ENCODE results near the gene MTLN. TPM values are rescaled to one million over a fixed set of nuclear protein-coding genes. Genes with fewer than 3 reads are reported as not detected.
"Not testable (repeated sequence)": the region's sequence is repeated elsewhere in the genome, so short reads cannot be mapped to it uniquely, and the experiment has no call there.

Gene MTLN
- total RNA-seq, 2 experiments from 2014 or later: 8.7 to 9.8 TPM

GRCh38 chr2:110234514-110234913, 22.2 kb upstream of the MTLN start:
- H3K9me3 ChIP-seq (ENCODE audit: control insufficient read depth in 1 of 2, insufficient read depth in 1 of 2, low read length in 2 of 2); H3K4me3 ChIP-seq (ENCODE audit: low read length); ATAC-seq (ENCODE audit: poor library complexity): not testable (repeated sequence)

GRCh38 chr2:110229886-110230285, 17.5 kb upstream of the MTLN start:
- H3K27ac Mint-ChIP-seq; H3K4me3 Mint-ChIP-seq; H3K36me3 Mint-ChIP-seq (ENCODE audit: low read depth); CTCF ChIA-PET; H3K4me1 Mint-ChIP-seq (ENCODE audit: low read depth); DNase-seq; H3K9me3 ChIP-seq (ENCODE audit: control insufficient read depth in 1 of 2, insufficient read depth in 1 of 2, low read length in 2 of 2); H3K4me3 ChIP-seq (ENCODE audit: low read length); H3K9me3 Mint-ChIP-seq; H3K27ac ChIP-seq (ENCODE audit: low read depth in 1 of 2, low read length in 2 of 2); H3K27me3 ChIP-seq (ENCODE audit: control insufficient read depth in 1 of 2, insufficient read depth in 2 of 2, low read length in 2 of 2); ATAC-seq (ENCODE audit: poor library complexity); H3K4me1 ChIP-seq (ENCODE audit: insufficient read depth, low read length); POLR2A ChIA-PET; H3K36me3 ChIP-seq (ENCODE audit: insufficient read depth, low read length); intact Hi-C loops (cut with DNase I, micrococcal nuclease): not testable (repeated sequence)
- peaks cover 25% of the 10 kb centered on the region for H3K27me3 Mint-ChIP-seq

More at GRCh38 chr2:110234514-110234913, 22.2 kb upstream of the MTLN start:
- H3K27me3 ChIP-seq (ENCODE audit: control insufficient read depth in 1 of 2, insufficient read depth in 2 of 2, low read length in 2 of 2); DNase-seq; H3K4me3 Mint-ChIP-seq; H3K27ac Mint-ChIP-seq; intact Hi-C loops (cut with DNase I, micrococcal nuclease); H3K9me3 Mint-ChIP-seq; H3K27ac ChIP-seq (ENCODE audit: low read depth in 1 of 2, low read length in 2 of 2); H3K27me3 Mint-ChIP-seq; H3K4me1 ChIP-seq (ENCODE audit: insufficient read depth, low read length); H3K36me3 ChIP-seq (ENCODE audit: insufficient read depth, low read length); POLR2A ChIA-PET; CTCF ChIA-PET; H3K4me1 Mint-ChIP-seq (ENCODE audit: low read depth); H3K36me3 Mint-ChIP-seq (ENCODE audit: low read depth): not testable (repeated sequence)

DNA sequence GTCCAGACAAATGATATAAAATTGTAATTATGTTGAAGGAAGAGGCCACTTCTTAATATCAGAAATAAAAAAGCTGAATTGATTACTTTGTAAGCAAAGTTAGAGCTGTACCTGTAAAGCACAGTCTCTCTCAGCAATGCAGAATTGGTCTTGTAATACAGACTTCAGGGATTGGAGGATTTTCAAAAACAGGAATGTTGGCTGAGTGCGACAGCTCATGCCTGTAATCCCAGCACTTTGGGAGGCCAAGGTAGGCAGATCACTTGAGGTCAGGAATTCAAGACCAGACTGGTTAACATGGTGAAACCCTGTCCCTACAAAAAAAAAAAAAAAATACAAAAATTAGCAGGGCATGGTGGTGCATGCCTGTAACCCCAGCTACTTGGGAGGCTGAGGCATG, 10.3 kb upstream of the MTLN start:
- H3K9me3 Mint-ChIP-seq; CTCF ChIA-PET; ATAC-seq (ENCODE audit: poor library complexity); H3K27ac Mint-ChIP-seq; H3K4me1 Mint-ChIP-seq (ENCODE audit: low read depth); H3K36me3 Mint-ChIP-seq (ENCODE audit: low read depth); H3K36me3 ChIP-seq (ENCODE audit: insufficient read depth, low read length); H3K9me3 ChIP-seq (ENCODE audit: control insufficient read depth in 1 of 2, insufficient read depth in 1 of 2, low read length in 2 of 2); H3K4me3 ChIP-seq (ENCODE audit: low read length); DNase-seq; H3K27ac ChIP-seq (ENCODE audit: low read depth in 1 of 2, low read length in 2 of 2); POLR2A ChIA-PET; intact Hi-C loops (cut with DNase I, micrococcal nuclease); H3K4me3 Mint-ChIP-seq; H3K4me1 ChIP-seq (ENCODE audit: insufficient read depth, low read length): not testable (repeated sequence)
- peaks cover 14 to 16% of the 10 kb centered on the region in 2 experiments for H3K27me3 ChIP-seq (ENCODE audit: control insufficient read depth in 1 of 2, insufficient read depth in 2 of 2, low read length in 2 of 2)
- H3K27me3 Mint-ChIP-seq: peaks cover 77% of the 10 kb centered on the region

DNA sequence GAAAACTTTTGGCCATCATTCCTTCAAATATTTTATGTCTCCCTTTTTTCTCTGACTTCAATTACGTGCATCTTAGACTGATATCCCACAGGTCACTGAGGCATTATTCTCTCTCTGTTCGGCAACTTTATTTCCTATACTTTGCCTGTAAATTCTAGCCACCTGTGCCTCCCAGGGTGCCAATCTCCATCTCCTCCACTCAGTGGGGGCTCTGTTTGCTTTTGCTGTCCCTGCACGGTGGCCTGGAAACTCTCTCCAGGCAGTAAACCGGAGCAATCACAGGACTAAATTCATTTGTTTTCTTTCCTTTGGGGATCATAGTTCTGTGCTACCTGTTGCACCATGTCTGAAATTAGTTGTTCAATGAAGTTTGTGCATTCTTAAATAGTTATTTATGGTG, 9.6 kb upstream of the MTLN start:
- ATAC-seq (ENCODE audit: poor library complexity) (no peak), DNase-seq (no peak)
- intact Hi-C loops (cut with DNase I, micrococcal nuclease): no loop called here
- H3K9me3 ChIP-seq (ENCODE audit: control insufficient read depth in 1 of 2, insufficient read depth in 1 of 2, low read length in 2 of 2): no peaks in the 10 kb centered on the region
- H3K27me3 Mint-ChIP-seq: peaks cover 73% of the 10 kb centered on the region
- H3K36me3 ChIP-seq (ENCODE audit: insufficient read depth, low read length): no peaks in the 10 kb centered on the region
- ChIA-PET CTCF (no interaction called here), POLR2A (no interaction called here)
- H3K27ac Mint-ChIP-seq: no peak overlapping the region
- no peak overlapping the region for H3K27ac ChIP-seq (ENCODE audit: low read depth in 1 of 2, low read length in 2 of 2)
- no peaks in the 10 kb centered on the region for H3K4me1 Mint-ChIP-seq (ENCODE audit: low read depth)
- H3K9me3 Mint-ChIP-seq: no peaks in the 10 kb centered on the region
- H3K4me3 Mint-ChIP-seq: no peak overlapping the region
- H3K36me3 Mint-ChIP-seq (ENCODE audit: low read depth): no peaks in the 10 kb centered on the region
- H3K27me3 ChIP-seq (ENCODE audit: control insufficient read depth in 1 of 2, insufficient read depth in 2 of 2, low read length in 2 of 2): peaks cover 15 to 16% of the 10 kb centered on the region in 2 experiments
- H3K4me3 ChIP-seq (ENCODE audit: low read length): no peak overlapping the region
- TF ChIP-seq, protein P1, sequence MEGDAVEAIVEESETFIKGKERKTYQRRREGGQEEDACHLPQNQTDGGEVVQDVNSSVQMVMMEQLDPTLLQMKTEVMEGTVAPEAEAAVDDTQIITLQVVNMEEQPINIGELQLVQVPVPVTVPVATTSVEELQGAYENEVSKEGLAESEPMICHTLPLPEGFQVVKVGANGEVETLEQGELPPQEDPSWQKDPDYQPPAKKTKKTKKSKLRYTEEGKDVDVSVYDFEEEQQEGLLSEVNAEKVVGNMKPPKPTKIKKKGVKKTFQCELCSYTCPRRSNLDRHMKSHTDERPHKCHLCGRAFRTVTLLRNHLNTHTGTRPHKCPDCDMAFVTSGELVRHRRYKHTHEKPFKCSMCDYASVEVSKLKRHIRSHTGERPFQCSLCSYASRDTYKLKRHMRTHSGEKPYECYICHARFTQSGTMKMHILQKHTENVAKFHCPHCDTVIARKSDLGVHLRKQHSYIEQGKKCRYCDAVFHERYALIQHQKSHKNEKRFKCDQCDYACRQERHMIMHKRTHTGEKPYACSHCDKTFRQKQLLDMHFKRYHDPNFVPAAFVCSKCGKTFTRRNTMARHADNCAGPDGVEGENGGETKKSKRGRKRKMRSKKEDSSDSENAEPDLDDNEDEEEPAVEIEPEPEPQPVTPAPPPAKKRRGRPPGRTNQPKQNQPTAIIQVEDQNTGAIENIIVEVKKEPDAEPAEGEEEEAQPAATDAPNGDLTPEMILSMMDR (IDR thresholded peaks at IDR 0.05): no peak
- H3K4me1 ChIP-seq (ENCODE audit: insufficient read depth, low read length): no peaks in the 10 kb centered on the region

DNA sequence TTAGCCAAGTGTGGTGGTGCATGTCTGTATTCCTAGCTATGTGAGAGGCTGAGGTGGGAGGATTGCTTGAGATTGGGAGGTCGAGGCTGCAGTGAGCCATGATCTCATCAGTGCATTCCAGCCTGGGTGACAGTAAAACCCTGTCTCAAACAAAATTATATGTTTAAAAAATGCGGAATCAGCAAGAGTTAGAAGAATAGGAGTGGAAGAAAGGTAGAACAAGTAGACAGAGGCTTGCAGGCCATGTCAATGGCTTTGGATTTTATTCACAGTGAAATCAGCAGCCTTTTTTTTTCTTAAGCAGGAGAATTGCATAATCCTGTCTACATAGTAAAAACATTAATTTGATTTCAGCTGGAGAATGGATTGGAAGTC, 7.8 kb upstream of the MTLN start:
- Mint-ChIP-seq H3K36me3 (ENCODE audit: low read depth) (no peaks in the 10 kb centered on the region), H3K4me1 (ENCODE audit: low read depth) (no peaks in the 10 kb centered on the region), H3K4me3 (no peak overlapping the region), H3K27ac (no peak overlapping the region), H3K9me3 (no peaks in the 10 kb centered on the region), H3K27me3 (peaks cover 76% of the 10 kb centered on the region)
- intact Hi-C loops (cut with DNase I, micrococcal nuclease): no loop called here
- POLR2A ChIA-PET: no interaction called here
- no peak overlapping the region for H3K4me3 ChIP-seq (ENCODE audit: low read length)
- TF ChIP-seq, protein P1 (IDR thresholded peaks at IDR 0.05): no peak
- no peak for ATAC-seq (ENCODE audit: poor library complexity)
- peaks cover 15 to 20% of the 10 kb centered on the region in 2 experiments for H3K27me3 ChIP-seq (ENCODE audit: control insufficient read depth in 1 of 2, insufficient read depth in 2 of 2, low read length in 2 of 2)
- CTCF ChIA-PET: no interaction called here
- H3K4me1 ChIP-seq (ENCODE audit: insufficient read depth, low read length): no peaks in the 10 kb centered on the region
- H3K27ac ChIP-seq (ENCODE audit: low read depth in 1 of 2, low read length in 2 of 2): no peak overlapping the region
- no peak for DNase-seq
- no peaks in the 10 kb centered on the region for H3K36me3 ChIP-seq (ENCODE audit: insufficient read depth, low read length)
- no peaks in the 10 kb centered on the region for H3K9me3 ChIP-seq (ENCODE audit: control insufficient read depth in 1 of 2, insufficient read depth in 1 of 2, low read length in 2 of 2)
